Activated naive CD4-positive, alpha-beta T cell treated with anti-CD3 and anti-CD28 coated beads for 36 hours (primary cell): ENCODE measurements around the gene SLC44A3. TPM values are rescaled to one million over a fixed set of nuclear protein-coding genes. Genes with fewer than 3 reads are reported as not detected.
"Not testable (repeated sequence)": the region's sequence is repeated elsewhere in the genome, so short reads cannot be mapped to it uniquely, and the experiment has no call there.

ENCODE experiments used
- CTCF ChIA-PET: fragments of 350-600 bp; sonication (Branson Sonifier 250); formaldehyde crosslinking; loops from one replicate; lab custom pipeline; 2021; ENCODE audit warnings: antibody characterized with exemption; lab: Charles Lee
- DNase-seq: peaks from one replicate; pipeline ENCODE4 v3.0.0-alpha.2; 2020
- H3K27ac Mint-ChIP-seq: one replicate; pipeline ENCODE4 v1.8.0; 2021; ENCODE audit warnings: mild to moderate bottlenecking, mixed read lengths
- H3K27me3 Mint-ChIP-seq: one replicate; pipeline ENCODE4 v1.8.0; 2021; ENCODE audit warnings: low read depth, mixed read lengths
- H3K36me3 Mint-ChIP-seq: one replicate; pipeline ENCODE4 v1.8.0; 2021; ENCODE audit warnings: low read depth, mixed read lengths
- H3K4me1 Mint-ChIP-seq: one replicate; pipeline ENCODE4 v1.8.0; 2021; ENCODE audit warnings: low read depth, mixed read lengths
- H3K4me3 Mint-ChIP-seq: one replicate; pipeline ENCODE4 v1.8.0; 2021; ENCODE audit warnings: mild to moderate bottlenecking, moderate library complexity, mixed read lengths
- H3K9me3 Mint-ChIP-seq: one replicate; pipeline ENCODE4 v1.8.0; 2021; ENCODE audit warnings: mixed read lengths
- intact Hi-C: fragments of 100-400 bp; cut with micrococcal nuclease; formaldehyde crosslinking; loops from one replicate; pipeline ENCODE4 v1.15.1; 2023
- total RNA-seq, 2 experiments: library from RNA; stranded (reverse); gene quantifications; one replicate each; pipeline ENCODE4 v1.2.3, GENCODE V29; 2021

Gene SLC44A3
- total RNA-seq, 2 experiments from 2014 or later, result not detected

- peaks cover 18% of the 10 kb centered on the region for H3K4me1 Mint-ChIP-seq
- no peaks in the 10 kb centered on the region for H3K9me3 Mint-ChIP-seq
- H3K36me3 Mint-ChIP-seq, result no peaks in the 10 kb centered on the region
- no peak overlapping the region for H3K4me3 Mint-ChIP-seq
- DNase-seq, result no peak
- peaks cover 5% of the 10 kb centered on the region for H3K27me3 Mint-ChIP-seq
- intact Hi-C loops, result no loop called here
- H3K27ac Mint-ChIP-seq, result no peak overlapping the region
- CTCF ChIA-PET, result no interaction called here
These were observed 111.2 kb downstream of the SLC44A3 start for GRCh38 chr1:94931254-94931841.

- Mint-ChIP-seq H3K27ac (no peak overlapping the region), H3K4me1 (peaks cover 15% of the 10 kb centered on the region), H3K27me3 (no peaks in the 10 kb centered on the region), H3K4me3 (no peak overlapping the region), H3K36me3 (no peaks in the 10 kb centered on the region), H3K9me3 (no peaks in the 10 kb centered on the region)
- CTCF ChIA-PET, result interaction anchor here (0.5 kb wide), 1 partner anchor 770 kb away, joined by 3 read pairs; no protein-coding TSS in a partner anchor
- intact Hi-C loops, result no loop called here
- no peak for DNase-seq
These were observed 114.4 kb downstream of the SLC44A3 start for GRCh38 chr1:94934551-94934950.

- intact Hi-C loops, result no loop called here
- CTCF ChIA-PET, result no interaction called here
- peaks cover 15% of the 10 kb centered on the region for H3K4me1 Mint-ChIP-seq
- H3K9me3 Mint-ChIP-seq, result no peaks in the 10 kb centered on the region
- DNase-seq, result no peak
- no peak overlapping the region for H3K27ac Mint-ChIP-seq
- no peaks in the 10 kb centered on the region for H3K27me3 Mint-ChIP-seq
- H3K36me3 Mint-ChIP-seq, result no peaks in the 10 kb centered on the region
- H3K4me3 Mint-ChIP-seq, result no peak overlapping the region
These were observed 114.9 kb downstream of the SLC44A3 start for GRCh38 chr1:94935034-94935433.

GRCh38 chr1:94935476-94935875, 115.3 kb downstream of the SLC44A3 start:
- Mint-ChIP-seq H3K9me3 (no peaks in the 10 kb centered on the region), H3K27ac (no peak overlapping the region), H3K27me3 (no peaks in the 10 kb centered on the region), H3K36me3 (no peaks in the 10 kb centered on the region), H3K4me1 (peaks cover 15% of the 10 kb centered on the region), H3K4me3 (no peak overlapping the region)
- intact Hi-C loops, result no loop called here
- CTCF ChIA-PET, result interaction anchor here (0.5 kb wide), 1 partner anchor 129 kb away, joined by 3 read pairs; no protein-coding TSS in a partner anchor
- DNase-seq, result no peak

- Mint-ChIP-seq H3K4me1 (peaks cover 15% of the 10 kb centered on the region), H3K27me3 (no peaks in the 10 kb centered on the region), H3K27ac (no peak overlapping the region), H3K9me3 (no peaks in the 10 kb centered on the region), H3K36me3 (no peaks in the 10 kb centered on the region), H3K4me3 (no peak overlapping the region)
- CTCF ChIA-PET, result interaction anchor here (1.1 kb wide), 1 partner anchor 14 kb away, joined by 3 read pairs; no protein-coding TSS in a partner anchor
- intact Hi-C loops, result no loop called here
- no peak for DNase-seq
These were observed 116.9 kb downstream of the SLC44A3 start for GRCh38 chr1:94936861-94937620.

DNA sequence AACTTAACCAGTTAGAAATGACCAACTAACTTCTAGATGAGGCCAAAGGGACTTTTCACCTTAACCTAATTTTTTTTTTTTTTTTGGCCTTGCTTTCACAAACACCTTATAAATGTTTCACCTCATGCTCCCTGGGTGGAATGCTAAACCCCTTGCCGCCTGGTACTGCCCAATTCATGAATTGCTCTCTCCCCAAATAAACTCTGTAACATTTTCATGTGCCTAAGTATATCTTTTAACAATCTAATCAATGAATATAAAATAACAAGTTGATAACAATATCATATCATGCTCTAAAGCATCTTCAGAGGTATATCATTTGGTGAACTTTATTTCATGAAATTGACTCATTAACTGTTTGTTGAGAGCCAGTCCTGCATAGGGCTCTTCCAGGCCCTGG, 117.7 kb downstream of the SLC44A3 start:
- Mint-ChIP-seq H3K4me1 (peaks cover 15% of the 10 kb centered on the region), H3K27ac (no peak overlapping the region), H3K27me3 (no peaks in the 10 kb centered on the region), H3K9me3 (no peaks in the 10 kb centered on the region), H3K36me3 (no peaks in the 10 kb centered on the region), H3K4me3 (no peak overlapping the region)
- CTCF ChIA-PET, result no interaction called here
- intact Hi-C loops, result no loop called here
- DNase-seq, result no peak

GRCh38 chr1:94940738-94941137, 120.6 kb downstream of the SLC44A3 start:
- no peaks in the 10 kb centered on the region for H3K9me3 Mint-ChIP-seq
- H3K27ac Mint-ChIP-seq, result no peak overlapping the region
- peaks cover 2% of the 10 kb centered on the region for H3K27me3 Mint-ChIP-seq
- no peak overlapping the region for H3K4me3 Mint-ChIP-seq
- intact Hi-C loops, result no loop called here
- H3K36me3 Mint-ChIP-seq, result peaks cover 2% of the 10 kb centered on the region
- DNase-seq, result no peak
- CTCF ChIA-PET, result interaction anchor here (0.7 to 2.3 kb wide), 2 partner anchors 37 to 103 kb away, joined by 5 to 6 read pairs; no protein-coding TSS in a partner anchor
- H3K4me1 Mint-ChIP-seq, result peaks cover 7% of the 10 kb centered on the region

DNA sequence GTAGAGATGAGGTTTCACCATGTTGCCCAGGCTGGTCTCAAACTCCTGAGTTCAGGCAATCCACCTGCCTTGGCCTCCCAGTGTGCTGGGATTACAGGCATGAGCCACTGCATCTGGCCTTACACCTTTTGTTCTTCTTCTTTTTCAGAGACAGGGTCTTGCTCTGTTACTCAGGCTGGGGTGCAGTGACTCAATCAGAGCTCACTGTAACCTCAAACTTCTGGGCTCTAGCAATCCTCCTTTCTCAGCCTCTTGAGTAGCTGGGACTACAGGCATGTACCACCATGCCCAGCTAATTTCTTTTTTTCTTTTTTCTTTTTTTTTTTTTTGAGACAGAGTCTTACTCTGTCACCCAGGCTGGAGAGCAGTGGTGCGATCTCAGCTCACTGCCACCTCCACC, 121.3 kb downstream of the SLC44A3 start:
- CTCF ChIA-PET, H3K9me3 Mint-ChIP-seq, H3K4me1 Mint-ChIP-seq, H3K36me3 Mint-ChIP-seq, H3K4me3 Mint-ChIP-seq, H3K27me3 Mint-ChIP-seq, intact Hi-C loops, H3K27ac Mint-ChIP-seq, DNase-seq: not testable (repeated sequence)

DNA sequence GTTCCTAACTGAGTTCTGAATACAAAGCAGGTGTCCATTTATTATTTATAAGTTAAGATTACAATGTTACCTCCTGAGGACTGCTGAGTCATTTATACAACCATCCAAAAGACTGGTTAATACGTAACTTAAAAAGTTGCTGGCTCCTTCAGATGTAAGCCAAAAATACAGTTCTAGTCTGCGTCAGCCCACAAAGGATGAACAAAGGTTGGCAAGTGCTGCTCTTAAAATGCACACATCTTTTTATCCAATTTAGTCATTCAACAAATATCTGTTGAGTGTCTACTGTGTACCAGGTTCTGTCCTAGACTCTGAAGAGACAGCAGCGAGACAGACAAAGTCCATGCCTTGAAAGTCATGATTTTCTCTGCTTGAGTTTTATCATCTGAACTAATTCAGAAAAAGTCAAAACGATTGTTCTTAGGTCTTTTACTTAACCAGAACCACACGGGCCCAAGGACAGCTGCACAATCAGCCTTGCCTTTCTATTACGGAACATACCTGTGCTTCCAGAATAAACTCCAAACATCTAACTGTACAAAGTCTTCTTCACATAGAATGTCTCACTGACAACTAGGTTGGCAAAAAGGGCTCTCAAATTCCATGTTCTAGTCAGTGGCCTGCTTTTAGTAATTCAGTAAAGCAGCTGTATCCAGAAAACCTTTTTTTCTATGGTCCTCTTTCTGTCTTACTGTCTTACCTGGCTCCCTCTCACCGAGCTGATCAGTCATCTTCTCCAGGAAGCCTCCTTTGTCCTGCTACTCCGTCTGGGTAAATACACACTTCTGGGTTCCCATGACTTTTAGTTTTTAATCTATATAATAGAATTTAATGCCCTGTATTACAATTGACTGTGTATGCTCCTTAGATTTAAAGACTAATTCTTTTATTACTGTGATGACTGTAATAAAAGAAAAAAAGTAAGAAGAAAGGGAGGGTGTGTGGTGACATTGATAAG, 122.3 kb downstream of the SLC44A3 start:
- intact Hi-C loops, result no loop called here
- CTCF ChIA-PET, result no interaction called here
- DNase-seq, result no peak
- no peak overlapping the region for H3K4me3 Mint-ChIP-seq
- no peaks in the 10 kb centered on the region for H3K9me3 Mint-ChIP-seq
- H3K27me3 Mint-ChIP-seq, result peaks cover 2% of the 10 kb centered on the region
- no peaks in the 10 kb centered on the region for H3K4me1 Mint-ChIP-seq
- H3K36me3 Mint-ChIP-seq, result peaks cover 2% of the 10 kb centered on the region
- H3K27ac Mint-ChIP-seq, result no peak overlapping the region

Other genes with a start within 250 kb of the SLC44A3 start
- gene CNN3, start 106.8 kb downstream of the SLC44A3 start, total RNA-seq, result 10 to 100 TPM; 10.0 to 10.6 TPM